Activated T-helper 2 cell treated with anti-CD3 and anti-CD28 coated beads, Interferon-gamma antibody, Interleukin-2, Interleukin-4, amounts not matched to agents 10 μg/mL and 5 μg/mL and 100 μg/mL, durations not matched to agents 14 hours and 24 hours and 36 hours (primary cell): ENCODE data around the gene NKAIN2. TPM values are rescaled to one million over a fixed set of nuclear protein-coding genes. Genes with fewer than 3 reads are reported as not detected.

Experiments
- DNase-seq: peaks from one replicate; pipeline ENCODE4 v3.0.0; 2021; ENCODE audit warnings: low spot score
- H3K27ac Mint-ChIP-seq: one replicate; pipeline ENCODE4 v1.8.0; 2021; ENCODE audit warnings: mixed read lengths
- H3K27me3 Mint-ChIP-seq: one replicate; pipeline ENCODE4 v1.8.0; 2021; ENCODE audit warnings: low read depth, mixed read lengths
- H3K36me3 Mint-ChIP-seq: one replicate; pipeline ENCODE4 v1.8.0; 2021; ENCODE audit warnings: low read depth, mixed read lengths
- H3K4me1 Mint-ChIP-seq: one replicate; pipeline ENCODE4 v1.8.0; 2021; ENCODE audit warnings: low read depth, mixed read lengths
- H3K4me3 Mint-ChIP-seq: one replicate; pipeline ENCODE4 v1.8.0; 2021; ENCODE audit warnings: low read depth, mild to moderate bottlenecking, moderate library complexity, mixed read lengths
- H3K9me3 Mint-ChIP-seq: one replicate; pipeline ENCODE4 v1.8.0; 2021; ENCODE audit warnings: mixed read lengths
- intact Hi-C: fragments of 100-400 bp; cut with micrococcal nuclease; formaldehyde crosslinking; loops from one replicate; pipeline ENCODE4 v1.15.1; 2023
- total RNA-seq: library from RNA; stranded (reverse); gene quantifications from 2 replicates; pipeline ENCODE4 v1.2.3, GENCODE V29; 2022

Gene NKAIN2
- total RNA-seq, 1 donor from 2014 or later, result not detected

DNA sequence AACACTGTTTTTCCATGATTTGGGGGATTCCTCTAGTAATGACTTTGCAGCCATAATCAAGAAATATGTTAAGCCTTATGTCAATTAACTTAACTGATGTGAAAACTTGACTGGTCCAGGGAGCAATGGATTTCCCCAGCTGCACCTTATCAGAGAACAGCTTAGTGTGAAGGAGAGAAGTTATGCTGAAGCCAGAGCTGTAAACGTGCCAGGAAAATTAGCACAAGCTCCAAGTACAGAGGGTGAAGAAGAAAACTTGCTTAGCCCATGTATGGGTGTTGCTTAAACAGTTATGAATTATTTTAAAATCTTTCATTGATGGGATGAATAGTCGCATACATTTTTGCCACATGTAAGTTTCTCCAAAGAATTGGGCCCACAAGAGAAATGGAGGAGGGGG, 943.7 kb downstream of the NKAIN2 start:
- Mint-ChIP-seq H3K4me3 (no peak overlapping the region), H3K36me3 (no peaks in the 10 kb centered on the region), H3K27ac (no peak overlapping the region), H3K4me1 (no peaks in the 10 kb centered on the region), H3K27me3 (no peaks in the 10 kb centered on the region), H3K9me3 (no peaks in the 10 kb centered on the region)
- no peak for DNase-seq
- intact Hi-C loops, result no loop called here

GRCh38 chr6:124748778-124749177, 945.1 kb downstream of the NKAIN2 start:
- intact Hi-C loops, result no loop called here
- Mint-ChIP-seq H3K27me3 (no peaks in the 10 kb centered on the region), H3K27ac (no peak overlapping the region), H3K4me3 (no peak overlapping the region), H3K4me1 (no peaks in the 10 kb centered on the region), H3K36me3 (no peaks in the 10 kb centered on the region), H3K9me3 (no peaks in the 10 kb centered on the region)
- DNase-seq, result no peak

- no peak overlapping the region for H3K4me3 Mint-ChIP-seq
- no peaks in the 10 kb centered on the region for H3K27me3 Mint-ChIP-seq
- H3K9me3 Mint-ChIP-seq, result no peaks in the 10 kb centered on the region
- no peak overlapping the region for H3K27ac Mint-ChIP-seq
- DNase-seq, result no peak
- no peaks in the 10 kb centered on the region for H3K36me3 Mint-ChIP-seq
- intact Hi-C loops, result no loop called here
- H3K4me1 Mint-ChIP-seq, result no peaks in the 10 kb centered on the region
Measured at GRCh38 chr6:124753001-124753400, 949.3 kb downstream of the NKAIN2 start.

- no peaks in the 10 kb centered on the region for H3K9me3 Mint-ChIP-seq
- H3K4me3 Mint-ChIP-seq, result no peak overlapping the region
- no peaks in the 10 kb centered on the region for H3K36me3 Mint-ChIP-seq
- no peaks in the 10 kb centered on the region for H3K27me3 Mint-ChIP-seq
- intact Hi-C loops, result no loop called here
- H3K27ac Mint-ChIP-seq, result no peak overlapping the region
- no peak for DNase-seq
- H3K4me1 Mint-ChIP-seq, result no peaks in the 10 kb centered on the region
Measured at GRCh38 chr6:124753562-124754105, 950.0 kb downstream of the NKAIN2 start.

- no peak for DNase-seq
- no peaks in the 10 kb centered on the region for H3K27me3 Mint-ChIP-seq
- H3K4me3 Mint-ChIP-seq, result no peak overlapping the region
- H3K27ac Mint-ChIP-seq, result no peak overlapping the region
- H3K9me3 Mint-ChIP-seq, result no peaks in the 10 kb centered on the region
- H3K4me1 Mint-ChIP-seq, result no peaks in the 10 kb centered on the region
- H3K36me3 Mint-ChIP-seq, result no peaks in the 10 kb centered on the region
- intact Hi-C loops, result no loop called here
Measured at GRCh38 chr6:124755321-124755720, 951.7 kb downstream of the NKAIN2 start.

DNA sequence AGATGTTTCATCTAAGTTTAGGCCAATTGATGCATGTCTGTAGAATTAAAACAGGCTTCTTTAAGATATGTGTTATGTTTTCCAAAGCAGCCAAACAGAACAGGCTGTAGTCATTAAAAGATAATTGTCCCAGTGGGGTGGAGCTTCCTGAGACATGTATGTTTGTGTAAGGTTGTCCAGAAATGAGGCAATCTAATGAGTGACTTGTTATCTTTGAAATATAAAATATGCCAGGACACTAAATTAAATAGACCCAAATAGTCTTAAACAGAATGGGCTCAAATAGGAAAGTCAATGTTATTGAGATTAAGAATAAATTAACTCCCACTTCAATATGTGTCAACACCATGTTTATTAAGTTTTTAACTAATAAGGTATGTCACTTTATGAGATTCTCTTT, 953.9 kb downstream of the NKAIN2 start:
- Mint-ChIP-seq H3K27me3 (no peaks in the 10 kb centered on the region), H3K9me3 (no peaks in the 10 kb centered on the region), H3K4me3 (no peak overlapping the region), H3K4me1 (no peaks in the 10 kb centered on the region), H3K36me3 (no peaks in the 10 kb centered on the region), H3K27ac (no peak overlapping the region)
- intact Hi-C loops, result no loop called here
- DNase-seq, result no peak

DNA sequence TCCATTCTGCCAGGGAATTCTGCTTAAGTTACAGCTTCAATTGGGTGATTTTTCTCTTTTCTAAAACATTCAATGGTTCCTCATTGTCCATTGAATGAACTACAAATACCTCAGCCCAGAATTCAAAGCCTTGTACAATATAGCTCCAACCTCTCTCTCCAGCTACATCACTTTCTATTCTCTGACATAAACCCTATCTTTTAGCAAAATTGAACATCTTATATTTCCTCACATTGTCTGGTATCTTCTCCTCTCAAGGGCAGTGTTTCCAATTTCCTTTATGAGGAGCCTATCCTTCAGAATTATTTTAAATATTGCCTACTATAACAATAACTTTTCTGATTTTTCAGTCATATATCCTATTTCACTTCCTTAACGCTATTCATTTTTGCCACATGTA, 955.0 kb downstream of the NKAIN2 start:
- Mint-ChIP-seq H3K27me3 (no peaks in the 10 kb centered on the region), H3K27ac (no peak overlapping the region), H3K36me3 (no peaks in the 10 kb centered on the region), H3K4me3 (no peak overlapping the region), H3K9me3 (no peaks in the 10 kb centered on the region), H3K4me1 (no peaks in the 10 kb centered on the region)
- DNase-seq, result no peak
- intact Hi-C loops, result no loop called here

DNA sequence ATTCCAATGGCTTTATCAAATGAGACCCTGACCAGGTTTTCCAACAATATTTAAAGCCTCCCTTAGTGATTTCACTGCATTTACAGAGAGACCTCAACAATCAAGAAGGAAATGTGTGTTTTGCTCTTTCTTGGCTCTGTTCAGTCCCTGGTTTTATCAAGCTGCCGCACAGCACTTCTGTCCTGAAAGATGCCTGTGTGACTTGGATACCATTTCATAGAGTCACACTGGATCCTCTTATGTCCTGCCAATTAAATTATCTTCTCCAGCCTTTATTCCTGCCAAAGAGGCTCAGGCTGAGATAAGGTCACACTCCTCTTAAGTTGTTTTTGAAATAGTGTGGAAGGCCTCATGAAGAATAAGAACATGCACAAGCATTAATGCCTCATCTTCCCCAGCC, 961.6 kb downstream of the NKAIN2 start:
- no peaks in the 10 kb centered on the region for H3K27me3 Mint-ChIP-seq
- H3K4me3 Mint-ChIP-seq, result no peak overlapping the region
- DNase-seq, result no peak
- no peak overlapping the region for H3K27ac Mint-ChIP-seq
- no peaks in the 10 kb centered on the region for H3K4me1 Mint-ChIP-seq
- intact Hi-C loops, result no loop called here
- H3K9me3 Mint-ChIP-seq, result no peaks in the 10 kb centered on the region
- no peaks in the 10 kb centered on the region for H3K36me3 Mint-ChIP-seq

- Mint-ChIP-seq H3K36me3 (no peaks in the 10 kb centered on the region), H3K9me3 (no peaks in the 10 kb centered on the region), H3K4me1 (no peaks in the 10 kb centered on the region), H3K27me3 (no peaks in the 10 kb centered on the region), H3K27ac (no peak overlapping the region), H3K4me3 (no peak overlapping the region)
- intact Hi-C loops, result no loop called here
- no peak for DNase-seq
Measured at GRCh38 chr6:124768224-124768623, 964.6 kb downstream of the NKAIN2 start.

- H3K27ac Mint-ChIP-seq, result no peak overlapping the region
- intact Hi-C loops, result no loop called here
- no peaks in the 10 kb centered on the region for H3K36me3 Mint-ChIP-seq
- DNase-seq, result no peak
- no peak overlapping the region for H3K4me3 Mint-ChIP-seq
- H3K4me1 Mint-ChIP-seq, result no peaks in the 10 kb centered on the region
- H3K27me3 Mint-ChIP-seq, result no peaks in the 10 kb centered on the region
- H3K9me3 Mint-ChIP-seq, result no peaks in the 10 kb centered on the region
Measured at GRCh38 chr6:124769811-124770544, 966.3 kb downstream of the NKAIN2 start.

DNA sequence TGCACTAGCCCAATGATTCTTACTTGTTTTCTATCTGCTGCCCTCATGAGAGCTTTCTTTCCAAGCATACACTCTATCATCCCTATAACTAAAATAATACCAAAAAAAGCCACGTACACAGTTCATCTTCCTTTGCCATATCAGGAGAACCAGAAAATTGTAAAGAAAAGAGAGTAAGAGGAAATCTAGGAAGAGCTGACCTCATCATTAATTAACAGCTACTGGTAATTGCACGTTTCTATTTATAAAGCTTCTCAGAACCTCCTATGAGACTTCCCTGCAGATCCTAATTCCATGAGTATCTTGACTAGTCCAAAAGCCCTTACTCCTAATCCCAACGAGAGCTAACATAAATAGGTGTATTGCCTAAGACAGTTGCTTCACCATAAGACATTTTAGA, 967.1 kb downstream of the NKAIN2 start:
- Mint-ChIP-seq H3K4me1 (no peaks in the 10 kb centered on the region), H3K9me3 (no peaks in the 10 kb centered on the region), H3K4me3 (no peak overlapping the region), H3K27ac (no peak overlapping the region), H3K27me3 (no peaks in the 10 kb centered on the region), H3K36me3 (no peaks in the 10 kb centered on the region)
- no peak for DNase-seq
- intact Hi-C loops, result no loop called here

DNA sequence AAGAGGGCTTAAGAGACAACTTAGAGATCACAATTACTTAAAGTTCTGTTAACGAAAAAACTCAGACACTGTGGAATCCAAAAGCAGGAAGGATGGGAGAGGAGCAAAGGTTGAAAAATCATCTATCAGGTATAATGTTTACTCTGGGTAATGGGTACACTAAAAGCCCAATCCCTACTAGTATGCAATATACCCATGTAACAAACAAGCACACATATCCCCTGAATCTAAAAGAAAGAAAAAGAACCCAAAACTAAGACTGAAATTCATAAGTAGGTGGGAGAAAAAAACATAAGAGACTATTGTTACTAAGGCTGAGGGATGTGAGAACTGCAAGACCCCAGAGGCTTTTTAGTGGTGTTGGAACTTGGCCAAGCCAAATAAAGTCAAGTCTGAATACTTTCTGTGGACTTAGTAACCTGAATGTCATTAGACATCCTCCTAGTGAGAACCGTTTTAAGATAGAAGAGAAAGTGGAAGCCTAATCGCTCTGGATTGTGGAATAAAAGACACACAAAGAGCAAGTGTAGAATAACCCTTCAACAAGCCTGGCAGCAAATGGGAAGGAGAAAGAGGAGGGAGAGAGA, 969.2 kb downstream of the NKAIN2 start:
- no peak overlapping the region for H3K4me3 Mint-ChIP-seq
- intact Hi-C loops, result no loop called here
- no peak for DNase-seq
- no peaks in the 10 kb centered on the region for H3K4me1 Mint-ChIP-seq
- no peaks in the 10 kb centered on the region for H3K36me3 Mint-ChIP-seq
- no peaks in the 10 kb centered on the region for H3K9me3 Mint-ChIP-seq
- H3K27me3 Mint-ChIP-seq, result no peaks in the 10 kb centered on the region
- no peak overlapping the region for H3K27ac Mint-ChIP-seq

- no peaks in the 10 kb centered on the region for H3K27me3 Mint-ChIP-seq
- no peak for DNase-seq
- H3K4me3 Mint-ChIP-seq, result no peak overlapping the region
- H3K36me3 Mint-ChIP-seq, result no peaks in the 10 kb centered on the region
- H3K4me1 Mint-ChIP-seq, result no peaks in the 10 kb centered on the region
- intact Hi-C loops, result no loop called here
- no peaks in the 10 kb centered on the region for H3K9me3 Mint-ChIP-seq
- H3K27ac Mint-ChIP-seq, result no peak overlapping the region
Measured at GRCh38 chr6:124775121-124775520, 971.5 kb downstream of the NKAIN2 start.
